ENCODE measurements around the gene FLII. TPM values are rescaled to one million over a fixed set of nuclear protein-coding genes. Genes with fewer than 3 reads are reported as not detected.

FLII gene
- total RNA-seq, 1 donor from 2014 or later = 517 TPM

GRCh38 chr17:18270046-18270931 lies 11.8 kb upstream of the FLII start:
- DNase-seq (ENCODE audit: low read depth) (no peak), FAIRE-seq (peak; percentile 43)
- no peak overlapping the region for H3K4me3 ChIP-seq (ENCODE audit: low read depth, low read length)
- TF ChIP-seq CTCF (IDR thresholded peaks at IDR 0.05; ENCODE audit: insufficient read depth, low read length, severe bottlenecking) = no peak
- peaks cover 2% of the 10 kb centered on the region for H3K36me3 ChIP-seq (ENCODE audit: control insufficient read depth, insufficient read depth, low read length)
- H3K27me3 ChIP-seq (ENCODE audit: control insufficient read depth, insufficient read depth, low read length) = no peaks in the 10 kb centered on the region

GRCh38 chr17:18267927-18268711 lies 9.6 kb upstream of the FLII start:
- peak; percentile 13 for FAIRE-seq
- Histone ChIP-seq H3K36me3 (ENCODE audit: control insufficient read depth, insufficient read depth, low read length) (peaks cover 15% of the 10 kb centered on the region), H3K27me3 (ENCODE audit: control insufficient read depth, insufficient read depth, low read length) (no peaks in the 10 kb centered on the region), H3K4me3 (ENCODE audit: low read depth, low read length) (no peak overlapping the region)
- peak; percentile 65 for DNase-seq (ENCODE audit: low read depth)
- TF ChIP-seq CTCF (IDR thresholded peaks at IDR 0.05; ENCODE audit: insufficient read depth, low read length, severe bottlenecking) = no peak

- Histone ChIP-seq H3K4me3 (ENCODE audit: low read depth, low read length) (no peak overlapping the region), H3K27me3 (ENCODE audit: control insufficient read depth, insufficient read depth, low read length) (no peaks in the 10 kb centered on the region), H3K36me3 (ENCODE audit: control insufficient read depth, insufficient read depth, low read length) (peaks cover 20% of the 10 kb centered on the region)
- DNase-seq (ENCODE audit: low read depth) = no peak
- no peak for TF ChIP-seq CTCF (IDR thresholded peaks at IDR 0.05; ENCODE audit: insufficient read depth, low read length, severe bottlenecking)
- no peak for FAIRE-seq
These were observed 8.8 kb upstream of the FLII start for GRCh38 chr17:18267366-18267765.

- no peak for TF ChIP-seq CTCF (IDR thresholded peaks at IDR 0.05; ENCODE audit: insufficient read depth, low read length, severe bottlenecking)
- peaks cover 20% of the 10 kb centered on the region for H3K36me3 ChIP-seq (ENCODE audit: control insufficient read depth, insufficient read depth, low read length)
- no peak overlapping the region for H3K4me3 ChIP-seq (ENCODE audit: low read depth, low read length)
- DNase-seq (ENCODE audit: low read depth) (no peak), FAIRE-seq (no peak)
- no peaks in the 10 kb centered on the region for H3K27me3 ChIP-seq (ENCODE audit: control insufficient read depth, insufficient read depth, low read length)
These were observed 5.5 kb upstream of the FLII start for GRCh38 chr17:18263885-18264682.

- Histone ChIP-seq H3K36me3 (ENCODE audit: control insufficient read depth, insufficient read depth, low read length) (peaks cover 20% of the 10 kb centered on the region), H3K27me3 (ENCODE audit: control insufficient read depth, insufficient read depth, low read length) (no peaks in the 10 kb centered on the region), H3K4me3 (ENCODE audit: low read depth, low read length) (no peak overlapping the region)
- FAIRE-seq (no peak), DNase-seq (ENCODE audit: low read depth) (no peak)
- TF ChIP-seq CTCF (IDR thresholded peaks at IDR 0.05; ENCODE audit: insufficient read depth, low read length, severe bottlenecking) = no peak
These were observed 4.1 kb upstream of the FLII start for GRCh38 chr17:18262641-18263040.
